GM18951 (cell line): ENCODE results near the gene AUTS2.

ENCODE experiments used
- POLR2A ChIP-seq: IDR thresholded peaks from 4 replicates; pipeline ENCODE4 v1.6.1; 2011; ENCODE audit warnings: mild to moderate bottlenecking; ENCODE audit not compliant: insufficient read length, insufficient read depth; ENCODE audit errors: extremely low read depth
- in situ Hi-C: fragments of 300-500 bp; cut with MboI; formaldehyde crosslinking; loops from one replicate; pipeline ENCODE4 v1.12.0; 2022; ENCODE audit warnings: low sequenced_read_pairs, mixed read lengths, inconsistent platforms; ENCODE audit not compliant: unreplicated experiment

AUTS2 gene

DNA sequence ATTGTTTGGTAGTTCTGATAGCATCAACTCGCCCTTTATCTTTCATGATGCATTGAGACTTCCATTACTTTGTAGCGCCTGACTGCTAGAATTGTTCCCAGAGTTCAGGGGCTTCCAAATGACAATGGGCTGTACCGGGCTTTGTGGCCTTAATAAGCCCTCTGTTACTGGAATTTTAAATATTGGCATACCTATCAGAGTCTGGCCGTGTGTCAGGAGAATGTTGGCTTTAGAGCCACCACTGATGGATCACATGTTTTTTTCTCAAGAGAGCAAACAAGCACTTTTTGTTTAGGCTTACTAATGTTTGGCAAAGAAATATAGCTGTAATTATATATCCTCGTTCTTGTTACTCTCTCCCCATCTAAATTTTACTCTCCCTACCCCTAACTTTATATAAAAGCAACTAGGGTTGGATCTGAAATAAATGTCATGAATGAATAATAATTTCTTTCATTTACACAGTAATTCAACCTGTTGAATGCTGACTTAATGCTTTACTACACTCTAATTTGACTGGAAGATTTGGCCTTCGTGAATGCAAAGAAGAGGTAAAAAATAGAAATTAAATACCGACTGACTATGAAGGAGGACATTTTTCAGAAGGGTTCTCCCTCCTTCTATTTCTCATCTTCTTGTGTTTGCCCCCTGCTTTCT, 396.7 kb downstream of the AUTS2 start:
- in situ Hi-C loops: no loop called here
- no peak for TF ChIP-seq POLR2A

- in situ Hi-C loops: no loop called here
- TF ChIP-seq POLR2A: no peak
Observed at GRCh38 chr7:69996121-69996520, 397.8 kb downstream of the AUTS2 start.

DNA sequence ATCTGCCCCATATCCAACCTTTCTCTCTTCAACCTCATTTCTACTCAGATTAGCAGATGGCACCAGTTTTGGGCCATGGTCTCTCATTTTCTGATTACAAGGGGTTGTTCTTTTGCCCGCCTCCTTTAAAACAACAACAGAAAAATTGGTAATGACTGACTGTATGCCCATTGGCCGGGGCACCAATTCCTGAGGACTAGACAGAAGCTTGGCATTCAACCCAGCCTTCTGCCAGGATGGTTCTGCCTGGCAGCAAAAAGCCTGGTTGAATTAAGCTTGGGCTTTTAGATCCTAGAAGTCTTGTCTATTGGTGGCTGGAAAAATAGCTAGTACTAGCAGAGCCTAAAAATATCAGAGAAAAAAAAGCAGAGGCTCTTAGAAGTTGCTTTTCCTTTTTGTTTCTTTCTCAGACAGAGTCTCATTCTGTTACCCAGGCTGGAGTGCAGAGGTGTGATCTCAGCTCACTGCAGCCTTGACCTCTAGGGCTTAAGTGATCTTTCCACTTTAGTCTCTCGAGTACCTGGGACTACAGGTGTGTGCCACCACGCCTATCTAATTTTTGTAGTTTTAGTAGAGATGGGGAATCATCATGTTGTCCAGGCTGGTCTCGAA, 402.6 kb downstream of the AUTS2 start:
- in situ Hi-C loops: no loop called here
- no peak for TF ChIP-seq POLR2A

DNA sequence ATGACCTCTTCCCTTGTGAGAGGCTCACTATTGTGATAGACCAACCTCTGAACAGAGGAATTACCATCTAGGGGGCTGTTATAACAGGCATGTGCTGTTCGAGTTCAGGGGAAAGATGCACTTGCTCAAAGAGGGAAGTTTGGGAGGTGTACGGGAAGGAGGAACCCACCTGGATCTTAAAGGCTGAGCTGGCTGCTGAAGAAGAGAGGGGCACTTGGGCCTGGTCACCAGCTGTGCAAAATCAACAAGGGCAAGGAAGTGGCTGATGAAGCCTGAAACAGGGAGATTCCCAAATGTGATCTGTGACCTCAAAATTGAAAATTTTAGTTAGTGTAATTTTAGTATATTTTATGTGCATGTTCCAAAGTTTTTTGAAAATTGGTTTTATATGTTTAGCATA, 407.2 kb downstream of the AUTS2 start:
- in situ Hi-C loops: no loop called here
- TF ChIP-seq POLR2A: no peak

DNA sequence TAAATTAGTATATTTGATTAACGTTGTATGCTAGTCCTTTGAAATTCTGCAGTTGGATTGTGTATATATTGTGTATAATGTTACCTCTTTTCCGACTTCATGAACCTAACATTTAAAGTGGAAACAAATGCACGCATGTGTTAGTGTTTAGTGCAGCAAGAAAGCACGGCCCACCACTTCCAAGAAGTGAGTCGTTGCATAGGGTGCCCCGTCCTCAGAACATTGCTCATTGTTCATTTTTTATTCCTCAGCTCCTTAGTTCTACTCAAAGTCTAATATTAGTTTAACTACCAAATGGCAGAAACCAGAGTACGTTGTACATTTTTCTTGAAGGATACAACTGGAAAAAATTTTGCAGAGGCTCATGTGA, 407.6 kb downstream of the AUTS2 start:
- no peak for TF ChIP-seq POLR2A

DNA sequence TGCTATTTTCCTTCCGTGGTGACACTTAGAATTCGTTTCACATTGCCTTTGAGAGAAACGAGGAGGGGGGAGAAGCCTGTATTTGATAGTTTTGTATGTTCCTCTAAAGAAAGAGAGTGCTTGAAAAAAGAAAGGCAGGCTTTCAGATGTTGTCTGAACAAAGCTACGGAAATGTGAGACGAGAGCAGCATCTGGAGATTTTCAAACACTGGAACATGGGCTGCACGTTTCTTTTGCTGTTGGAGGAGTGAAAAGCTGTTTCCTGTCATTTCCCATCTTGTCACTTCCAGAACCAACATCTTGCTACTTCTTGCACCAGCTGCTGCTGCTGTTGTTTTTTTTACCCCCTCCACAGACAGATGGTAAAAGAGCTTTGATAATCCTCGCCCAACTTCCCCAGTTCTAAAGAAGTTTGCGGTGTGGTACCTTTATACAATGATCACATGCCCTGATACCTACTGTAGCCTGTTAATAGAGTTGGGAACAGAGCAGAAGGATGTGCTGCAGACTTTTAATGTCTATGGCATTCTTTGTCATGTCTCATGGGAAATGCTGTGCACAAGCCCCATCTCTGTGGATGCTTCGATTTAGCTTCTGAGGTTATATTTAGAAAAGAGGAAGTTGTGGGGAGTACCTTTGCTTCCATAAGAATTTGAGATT, 408.1 kb downstream of the AUTS2 start:
- no peak for TF ChIP-seq POLR2A
- in situ Hi-C loops: no loop called here

More for the DNA sequence above, 407.6 kb downstream of the AUTS2 start:
- in situ Hi-C loops: no loop called here

DNA sequence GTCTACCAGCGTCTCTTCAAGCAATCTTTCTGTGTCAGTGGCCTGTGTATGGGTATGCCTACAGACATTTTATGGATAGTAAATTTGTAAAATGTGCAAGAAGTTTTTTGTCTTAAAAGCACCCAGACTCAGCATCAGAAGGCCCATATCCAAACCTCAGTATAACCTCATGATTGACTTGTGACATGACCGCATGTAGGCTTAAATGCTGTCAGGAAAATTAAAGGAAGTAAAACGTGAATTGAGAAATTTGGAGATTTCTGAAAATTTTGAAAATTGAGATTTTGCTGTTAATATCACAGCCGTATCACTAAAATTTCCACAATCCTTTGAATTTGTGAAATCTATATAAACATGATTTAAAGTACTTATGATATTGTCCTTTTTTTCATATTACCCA, 410.2 kb downstream of the AUTS2 start:
- in situ Hi-C loops: no loop called here
- no peak for TF ChIP-seq POLR2A

- TF ChIP-seq POLR2A: no peak
- in situ Hi-C loops: no loop called here
Observed at GRCh38 chr7:70014472-70015177, 416.4 kb downstream of the AUTS2 start.

DNA sequence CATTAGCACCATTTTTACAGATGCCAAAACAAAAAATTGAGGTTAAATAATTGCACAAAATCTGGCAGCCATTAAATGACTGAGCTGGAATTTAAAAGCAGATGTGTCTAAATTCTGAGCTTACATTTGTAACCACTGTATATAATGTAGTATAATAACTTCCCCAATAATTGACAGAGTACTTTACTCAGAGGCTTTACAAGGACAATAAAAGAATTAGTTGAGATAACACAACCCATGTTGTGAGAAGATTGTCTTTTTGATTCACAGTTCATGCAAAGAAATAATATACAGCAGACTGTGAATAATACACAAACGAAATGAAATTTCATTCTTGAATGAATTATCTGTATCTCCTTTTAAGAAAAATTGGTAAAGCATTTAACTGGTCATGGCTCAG, 417.1 kb downstream of the AUTS2 start:
- TF ChIP-seq POLR2A: no peak
- in situ Hi-C loops: no loop called here

DNA sequence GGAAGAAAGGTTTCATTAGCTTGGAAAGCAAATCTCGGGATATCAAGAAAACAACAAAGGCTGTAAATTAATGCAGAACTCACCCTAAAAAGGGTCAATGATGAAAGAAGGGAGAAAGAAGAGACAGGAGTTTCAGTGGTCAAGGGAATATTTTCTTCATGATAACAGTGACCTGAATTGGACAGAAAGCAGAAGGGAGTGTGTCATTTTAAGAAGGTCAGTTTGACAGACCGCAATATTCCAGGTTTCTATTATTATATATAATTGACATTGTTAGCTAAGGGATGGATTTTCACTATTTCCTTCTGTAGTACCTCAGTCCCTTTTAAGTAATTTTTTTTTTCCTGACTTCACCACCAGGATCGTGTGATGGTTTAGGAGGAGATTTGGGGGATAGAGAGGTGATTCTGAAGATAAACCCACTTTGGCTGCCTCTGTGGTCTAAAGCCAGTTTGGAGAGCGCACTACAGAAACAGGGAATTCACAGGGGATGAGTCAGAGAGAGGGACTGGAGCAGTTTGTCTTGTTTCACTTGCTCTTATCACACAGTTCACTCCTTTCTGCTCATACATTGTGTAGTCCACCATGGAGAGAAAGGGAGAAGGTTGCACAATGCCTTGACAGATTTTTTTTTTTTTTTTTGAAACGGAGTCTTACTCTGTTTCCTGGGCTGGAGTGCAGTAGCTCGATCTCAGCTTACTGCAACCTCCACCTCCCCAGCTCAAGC, 417.9 kb downstream of the AUTS2 start:
- in situ Hi-C loops: no loop called here
- TF ChIP-seq POLR2A: no peak

GRCh38 chr7:70017357-70017756, 419.1 kb downstream of the AUTS2 start:
- in situ Hi-C loops: no loop called here
- TF ChIP-seq POLR2A: no peak

GRCh38 chr7:70018700-70019099, 420.4 kb downstream of the AUTS2 start:
- in situ Hi-C loops: no loop called here
- TF ChIP-seq POLR2A: no peak

GRCh38 chr7:70027867-70028266, 429.6 kb downstream of the AUTS2 start:
- in situ Hi-C loops: no loop called here
- no peak for TF ChIP-seq POLR2A
